ENCODE measurements around the gene RABGAP1. TPM values are rescaled to one million over a fixed set of nuclear protein-coding genes. Genes with fewer than 3 reads are reported as not detected.

The RABGAP1 gene
- total RNA-seq, 1 donor from 2014 or later, result 58.6 TPM

DNA sequence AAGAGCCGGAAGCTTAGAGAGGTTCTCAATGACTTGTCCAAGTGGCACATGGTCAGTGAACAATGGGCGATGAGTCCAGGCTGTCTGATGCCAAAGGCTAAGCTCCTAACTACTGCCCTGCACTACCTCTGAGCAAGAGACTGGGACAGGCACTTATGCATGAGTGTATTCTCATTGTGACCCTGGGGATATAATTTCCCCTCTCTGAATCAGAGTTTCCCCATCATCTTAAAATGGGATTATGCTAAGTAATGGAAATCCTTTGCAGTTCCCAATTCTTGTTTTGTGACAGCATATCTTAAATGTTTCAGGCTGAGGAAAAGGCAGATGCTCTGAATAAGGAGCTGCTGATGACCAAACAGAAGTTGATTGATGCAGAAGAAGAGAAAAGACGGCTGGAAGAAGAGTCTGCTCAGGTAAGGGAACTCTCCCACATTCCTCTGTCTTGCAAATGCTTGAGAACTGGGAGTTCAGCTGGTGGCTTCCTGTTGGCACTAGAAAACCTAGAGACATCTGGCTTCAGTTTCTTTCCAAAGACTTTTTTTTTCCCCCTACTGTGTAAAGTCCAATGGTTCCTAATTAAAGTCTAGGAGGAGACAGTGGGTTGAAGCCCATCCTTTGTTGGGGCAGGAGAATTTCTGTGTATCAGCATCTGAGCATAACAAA, 156.7 kb downstream of the RABGAP1 start:
- H3K9me3 ChIP-seq, result no peaks in the 10 kb centered on the region
- H3K4me1 ChIP-seq, result no peaks in the 10 kb centered on the region
- ATAC-seq (no peak), DNase-seq (no peak)
- intact Hi-C loops (cut with DNase I), result no loop called here
- H3K36me3 ChIP-seq, result peaks cover 93% of the 10 kb centered on the region
- no peak overlapping the region for H3K27ac ChIP-seq
- no peaks in the 10 kb centered on the region for H3K27me3 ChIP-seq
- H3K4me3 ChIP-seq, result no peak overlapping the region
- TF ChIP-seq, protein P1, sequence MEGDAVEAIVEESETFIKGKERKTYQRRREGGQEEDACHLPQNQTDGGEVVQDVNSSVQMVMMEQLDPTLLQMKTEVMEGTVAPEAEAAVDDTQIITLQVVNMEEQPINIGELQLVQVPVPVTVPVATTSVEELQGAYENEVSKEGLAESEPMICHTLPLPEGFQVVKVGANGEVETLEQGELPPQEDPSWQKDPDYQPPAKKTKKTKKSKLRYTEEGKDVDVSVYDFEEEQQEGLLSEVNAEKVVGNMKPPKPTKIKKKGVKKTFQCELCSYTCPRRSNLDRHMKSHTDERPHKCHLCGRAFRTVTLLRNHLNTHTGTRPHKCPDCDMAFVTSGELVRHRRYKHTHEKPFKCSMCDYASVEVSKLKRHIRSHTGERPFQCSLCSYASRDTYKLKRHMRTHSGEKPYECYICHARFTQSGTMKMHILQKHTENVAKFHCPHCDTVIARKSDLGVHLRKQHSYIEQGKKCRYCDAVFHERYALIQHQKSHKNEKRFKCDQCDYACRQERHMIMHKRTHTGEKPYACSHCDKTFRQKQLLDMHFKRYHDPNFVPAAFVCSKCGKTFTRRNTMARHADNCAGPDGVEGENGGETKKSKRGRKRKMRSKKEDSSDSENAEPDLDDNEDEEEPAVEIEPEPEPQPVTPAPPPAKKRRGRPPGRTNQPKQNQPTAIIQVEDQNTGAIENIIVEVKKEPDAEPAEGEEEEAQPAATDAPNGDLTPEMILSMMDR (IDR thresholded peaks at IDR 0.05), result no peak

DNA sequence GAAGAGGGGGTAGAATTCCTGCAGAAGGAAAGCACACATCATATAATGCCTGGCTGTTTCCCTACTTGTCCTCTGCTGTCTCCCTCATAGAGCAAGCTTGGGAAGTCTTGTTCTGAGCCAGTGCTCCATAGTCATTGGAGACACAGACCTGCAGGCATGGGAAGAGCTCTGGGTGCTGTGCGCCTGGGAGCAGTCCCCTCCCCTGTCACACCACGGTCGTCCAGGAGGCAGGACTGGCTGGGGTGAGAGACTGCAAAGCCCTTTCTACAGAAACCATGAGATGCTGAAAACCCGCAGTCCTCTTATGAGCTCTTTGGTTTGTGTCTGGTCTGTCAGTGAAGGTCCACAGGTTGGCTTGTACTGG, 157.3 kb downstream of the RABGAP1 start:
- TF ChIP-seq, protein P1 (IDR thresholded peaks at IDR 0.05), result no peak
- H3K27me3 ChIP-seq, result no peaks in the 10 kb centered on the region
- no peaks in the 10 kb centered on the region for H3K9me3 ChIP-seq
- DNase-seq (no peak), ATAC-seq (no peak)
- H3K4me3 ChIP-seq, result no peak overlapping the region
- H3K36me3 ChIP-seq, result peaks cover 93% of the 10 kb centered on the region
- H3K27ac ChIP-seq, result no peak overlapping the region
- intact Hi-C loops (cut with DNase I), result no loop called here
- no peaks in the 10 kb centered on the region for H3K4me1 ChIP-seq

DNA sequence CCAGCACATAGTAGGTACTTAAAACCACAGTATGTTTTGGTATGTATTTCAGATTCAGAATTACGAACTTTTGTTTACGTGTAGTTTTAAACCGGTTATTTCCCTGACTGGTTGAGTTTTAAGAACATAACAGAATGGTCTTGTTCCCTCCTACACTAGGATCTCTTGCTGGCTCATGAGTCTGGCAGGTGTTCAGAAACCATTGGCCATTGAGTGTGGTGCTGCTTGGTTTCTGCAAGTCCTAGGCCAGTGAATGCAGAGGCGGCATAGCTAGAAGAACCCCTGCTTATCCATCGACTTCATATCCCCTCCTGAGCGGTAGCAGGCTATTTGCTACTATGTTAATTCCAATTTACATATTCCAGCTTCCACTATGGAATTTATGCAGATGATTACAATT, 158.2 kb downstream of the RABGAP1 start:
- TF ChIP-seq, protein P1 (IDR thresholded peaks at IDR 0.05), result no peak
- Histone ChIP-seq H3K9me3 (no peaks in the 10 kb centered on the region), H3K27me3 (no peaks in the 10 kb centered on the region), H3K4me3 (no peak overlapping the region), H3K36me3 (peaks cover 92% of the 10 kb centered on the region), H3K4me1 (no peaks in the 10 kb centered on the region), H3K27ac (no peak overlapping the region)
- ATAC-seq (no peak), DNase-seq (no peak)
- intact Hi-C loops (cut with DNase I), result no loop called here

DNA sequence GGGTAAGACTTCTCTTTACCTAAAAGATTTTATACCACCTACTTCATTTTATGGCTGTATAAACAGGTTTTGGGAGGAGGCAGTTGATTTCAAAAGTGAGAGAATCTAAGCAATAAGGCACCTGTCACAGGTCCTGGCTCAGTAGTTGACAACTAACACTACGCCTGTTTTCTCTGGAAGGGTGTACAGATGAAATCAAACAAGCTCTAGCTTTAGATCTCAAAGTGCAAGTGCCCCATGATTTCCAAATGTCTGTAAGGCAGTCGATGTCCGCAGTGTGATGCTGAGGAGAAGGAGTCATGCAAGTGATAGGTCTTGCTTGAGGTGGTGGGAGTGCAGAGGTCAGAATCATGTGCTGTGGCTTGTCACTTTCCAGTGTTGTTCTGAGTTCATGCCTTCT, 158.7 kb downstream of the RABGAP1 start:
- TF ChIP-seq, protein P1 (IDR thresholded peaks at IDR 0.05), result no peak
- H3K27me3 ChIP-seq, result no peaks in the 10 kb centered on the region
- DNase-seq, result no peak
- no peak for ATAC-seq
- intact Hi-C loops (cut with DNase I), result no loop called here
- peaks cover 95% of the 10 kb centered on the region for H3K36me3 ChIP-seq
- H3K4me3 ChIP-seq, result no peak overlapping the region
- H3K27ac ChIP-seq, result no peak overlapping the region
- no peaks in the 10 kb centered on the region for H3K9me3 ChIP-seq
- H3K4me1 ChIP-seq, result no peaks in the 10 kb centered on the region

DNA sequence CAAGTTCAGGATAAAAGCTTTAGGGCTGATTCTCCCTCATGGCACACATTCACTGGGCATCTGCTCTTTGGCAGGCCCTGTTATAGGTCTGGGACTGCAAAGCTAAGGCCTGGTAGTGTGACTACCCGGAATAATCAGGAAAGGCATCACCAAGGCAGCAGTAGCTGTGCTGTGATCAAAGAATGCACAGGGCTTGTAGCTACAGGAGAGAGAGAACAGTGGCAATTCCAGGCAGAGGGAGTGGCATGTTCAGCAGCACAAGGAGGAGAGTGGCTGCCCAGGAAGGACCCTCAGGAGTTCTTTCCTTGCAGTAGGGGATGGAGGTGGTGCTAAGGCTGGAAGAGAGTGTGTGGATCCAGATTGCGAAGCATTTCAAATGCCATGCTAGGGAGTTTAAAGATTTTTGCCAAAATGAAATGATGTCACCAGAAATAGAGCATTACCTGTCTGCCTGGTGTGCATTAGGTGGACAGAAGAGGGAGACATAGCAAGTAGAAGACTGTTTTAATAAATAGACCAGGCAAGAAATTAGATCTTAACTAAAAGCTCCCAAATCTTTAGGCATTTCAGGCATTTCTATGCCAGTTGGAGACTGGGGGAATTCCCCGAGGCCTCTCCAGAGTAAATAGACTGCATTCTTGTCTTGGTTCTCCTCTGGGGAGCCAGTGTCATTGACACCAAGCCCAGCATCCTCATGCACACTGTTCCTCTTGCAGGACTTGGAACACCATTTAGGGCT, 161.7 kb downstream of the RABGAP1 start:
- Histone ChIP-seq H3K27me3 (no peaks in the 10 kb centered on the region), H3K4me1 (no peaks in the 10 kb centered on the region), H3K4me3 (no peak overlapping the region), H3K27ac (no peak overlapping the region), H3K9me3 (no peaks in the 10 kb centered on the region), H3K36me3 (peaks cover 88% of the 10 kb centered on the region)
- DNase-seq (no peak), ATAC-seq (peak; percentile 62)
- TF ChIP-seq, protein P1 (IDR thresholded peaks at IDR 0.05), result peak; percentile 24
- intact Hi-C loops (cut with DNase I), result no loop called here
